Thoracic aorta (tissue), 2 donors: Measurements from ENCODE around the gene DAB2IP. TPM values are rescaled to one million over a fixed set of nuclear protein-coding genes. Genes with fewer than 3 reads are reported as not detected.
A peak's percentile ranks its signal among the peaks of the same experiment; 100 is the strongest.

Source experiments
- ATAC-seq: fragments of 150-250 bp; one replicate; pipeline ENCODE4 v1.8.0; 2017; ENCODE audit warnings: low read depth; ENCODE audit not compliant: insufficient number of reproducible peaks, low FRiP score
- DNase-seq: peaks from one replicate; pipeline ENCODE4 v3.0.0-alpha.2; 2020; ENCODE audit warnings: low spot score
- H3K27ac ChIP-seq, 2 donors: fragments of 200-600 bp; sonication (generic); 1 replicate in 1 of 2; 2 replicates in 1 of 2; pipeline ENCODE4 v1.5.1; 2016; ENCODE audit warnings: mild to moderate bottlenecking in 2 of 2, moderate library complexity in 2 of 2
- H3K27me3 ChIP-seq: fragments of 200-600 bp; sonication (generic); replicated peaks from 2 replicates; pipeline ENCODE4 v1.6.0; 2016; ENCODE audit warnings: mild to moderate bottlenecking; ENCODE audit not compliant: insufficient read depth
- H3K36me3 ChIP-seq: fragments of 200-600 bp; sonication (generic); one replicate; pipeline ENCODE4 v1.5.1; 2016
- H3K4me1 ChIP-seq, 2 donors: fragments of 200-600 bp; sonication (generic); 1 replicate in 1 of 2; 2 replicates in 1 of 2; pipeline versions ENCODE4 v1.5.1 to v1.6.0; 2016; ENCODE audit warnings: low read depth in 2 of 2, mild to moderate bottlenecking in 1 of 2; ENCODE audit not compliant: control insufficient read depth in 1 of 2
- H3K4me3 ChIP-seq: fragments of 200-600 bp; sonication (generic); 2 replicates; pipeline ENCODE4 v1.5.1; 2016; ENCODE audit warnings: mild to moderate bottlenecking
- H3K9me3 ChIP-seq: fragments of 200-600 bp; sonication (generic); 2 replicates; pipeline ENCODE4 v1.5.1; 2016
- total RNA-seq, 2 donors: library from RNA; depleted of rRNA; stranded (reverse); fragments of >200 nt; gene quantifications; one replicate each; pipeline versions ENCODE4 v1.1.0 to v1.2.3, GENCODE V29; 2016
- TF ChIP-seq, protein P1 (sequence below): fragments of 200-600 bp; sonication (generic); IDR thresholded peaks from one replicate; pipeline ENCODE4 v1.5.1; 2019; ENCODE audit warnings: antibody characterized with exemption

DAB2IP gene
- total RNA-seq, 2 donors from 2014 or later, result 87.4 to 104 TPM

DNA sequence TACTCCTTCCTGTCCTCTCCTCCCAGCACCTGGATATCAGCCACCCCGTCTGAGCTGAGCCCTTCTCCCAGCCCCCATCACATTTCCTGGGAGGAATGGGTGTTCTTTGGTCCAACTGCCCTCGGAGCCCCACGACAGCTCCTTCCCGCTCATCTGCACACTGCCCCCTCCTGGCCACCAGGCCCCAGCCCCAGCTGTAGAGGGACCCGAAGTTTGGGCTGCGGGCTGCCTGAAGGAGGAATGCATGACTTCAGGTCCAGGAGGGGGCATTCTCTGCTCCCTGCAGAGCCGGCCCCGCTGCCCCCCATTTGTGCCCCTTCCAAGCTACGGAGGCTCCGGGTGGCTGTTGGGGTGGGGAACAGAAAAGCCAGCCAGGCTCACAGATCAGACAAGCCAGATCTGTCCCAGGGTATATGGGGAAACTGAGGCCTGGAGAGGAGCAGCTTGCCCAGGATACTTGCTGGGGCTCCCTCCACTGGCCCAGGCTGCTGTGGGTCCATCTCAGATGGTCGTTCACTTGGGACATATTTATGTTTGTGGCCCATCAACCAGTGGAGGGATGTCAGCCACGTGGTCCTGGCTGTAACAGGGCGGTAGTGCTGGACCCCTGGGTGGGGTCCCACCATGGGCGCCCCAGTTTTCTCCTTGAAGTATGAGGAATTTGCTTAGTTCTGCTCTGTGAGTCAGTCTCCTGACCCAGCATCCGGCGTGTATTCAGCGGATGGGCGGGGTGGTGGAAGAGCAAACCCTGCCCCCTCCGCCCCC, 33.1 kb downstream of the DAB2IP start:
- no peak overlapping the region for H3K27ac ChIP-seq
- no peaks in the 10 kb centered on the region for H3K9me3 ChIP-seq
- H3K4me3 ChIP-seq, result no peak overlapping the region
- DNase-seq (no peak), ATAC-seq (no peak)
- H3K4me1 ChIP-seq, result no peaks in the 10 kb centered on the region
- no peaks in the 10 kb centered on the region for H3K36me3 ChIP-seq
- TF ChIP-seq, protein P1, sequence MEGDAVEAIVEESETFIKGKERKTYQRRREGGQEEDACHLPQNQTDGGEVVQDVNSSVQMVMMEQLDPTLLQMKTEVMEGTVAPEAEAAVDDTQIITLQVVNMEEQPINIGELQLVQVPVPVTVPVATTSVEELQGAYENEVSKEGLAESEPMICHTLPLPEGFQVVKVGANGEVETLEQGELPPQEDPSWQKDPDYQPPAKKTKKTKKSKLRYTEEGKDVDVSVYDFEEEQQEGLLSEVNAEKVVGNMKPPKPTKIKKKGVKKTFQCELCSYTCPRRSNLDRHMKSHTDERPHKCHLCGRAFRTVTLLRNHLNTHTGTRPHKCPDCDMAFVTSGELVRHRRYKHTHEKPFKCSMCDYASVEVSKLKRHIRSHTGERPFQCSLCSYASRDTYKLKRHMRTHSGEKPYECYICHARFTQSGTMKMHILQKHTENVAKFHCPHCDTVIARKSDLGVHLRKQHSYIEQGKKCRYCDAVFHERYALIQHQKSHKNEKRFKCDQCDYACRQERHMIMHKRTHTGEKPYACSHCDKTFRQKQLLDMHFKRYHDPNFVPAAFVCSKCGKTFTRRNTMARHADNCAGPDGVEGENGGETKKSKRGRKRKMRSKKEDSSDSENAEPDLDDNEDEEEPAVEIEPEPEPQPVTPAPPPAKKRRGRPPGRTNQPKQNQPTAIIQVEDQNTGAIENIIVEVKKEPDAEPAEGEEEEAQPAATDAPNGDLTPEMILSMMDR, result peak; percentile 60
- H3K27me3 ChIP-seq, result no peaks in the 10 kb centered on the region

DNA sequence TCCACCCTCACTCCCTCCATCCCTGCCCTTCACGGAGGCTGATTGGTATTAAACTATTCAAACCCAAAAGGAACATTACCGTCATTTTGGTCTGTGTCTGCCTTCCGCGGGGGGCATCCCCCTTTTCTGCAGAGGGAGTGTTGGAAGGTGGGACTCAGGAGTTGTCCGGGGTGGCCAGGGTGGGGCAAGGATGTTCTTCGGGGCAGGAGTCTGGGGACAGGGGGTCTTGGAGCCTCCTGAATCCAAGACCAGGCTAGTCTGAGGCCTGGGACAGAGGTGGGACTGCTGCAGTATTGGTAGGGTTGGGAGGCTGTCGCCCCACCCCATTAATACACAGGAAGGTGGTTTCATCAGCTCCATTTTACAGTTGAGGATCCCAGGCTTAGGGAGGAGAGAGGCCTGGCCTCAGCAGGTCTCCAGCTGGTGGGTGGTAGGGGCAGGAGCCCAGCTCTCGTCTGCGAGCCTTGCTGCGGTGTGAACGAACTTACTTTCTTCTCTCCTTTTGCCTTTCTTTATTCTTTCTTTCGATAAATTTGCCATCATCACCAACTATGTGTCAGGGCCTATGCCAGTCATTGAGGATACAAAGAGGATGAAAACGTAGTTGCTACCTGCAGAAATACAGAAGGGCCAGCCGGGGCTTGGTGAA, 33.8 kb downstream of the DAB2IP start:
- no peak for DNase-seq
- no peaks in the 10 kb centered on the region for H3K4me1 ChIP-seq
- H3K27me3 ChIP-seq, result no peaks in the 10 kb centered on the region
- no peaks in the 10 kb centered on the region for H3K9me3 ChIP-seq
- no peak overlapping the region for H3K4me3 ChIP-seq
- no peaks in the 10 kb centered on the region for H3K36me3 ChIP-seq
- no peak overlapping the region for H3K27ac ChIP-seq
- TF ChIP-seq, protein P1, result no peak
- no peak for ATAC-seq

DNA sequence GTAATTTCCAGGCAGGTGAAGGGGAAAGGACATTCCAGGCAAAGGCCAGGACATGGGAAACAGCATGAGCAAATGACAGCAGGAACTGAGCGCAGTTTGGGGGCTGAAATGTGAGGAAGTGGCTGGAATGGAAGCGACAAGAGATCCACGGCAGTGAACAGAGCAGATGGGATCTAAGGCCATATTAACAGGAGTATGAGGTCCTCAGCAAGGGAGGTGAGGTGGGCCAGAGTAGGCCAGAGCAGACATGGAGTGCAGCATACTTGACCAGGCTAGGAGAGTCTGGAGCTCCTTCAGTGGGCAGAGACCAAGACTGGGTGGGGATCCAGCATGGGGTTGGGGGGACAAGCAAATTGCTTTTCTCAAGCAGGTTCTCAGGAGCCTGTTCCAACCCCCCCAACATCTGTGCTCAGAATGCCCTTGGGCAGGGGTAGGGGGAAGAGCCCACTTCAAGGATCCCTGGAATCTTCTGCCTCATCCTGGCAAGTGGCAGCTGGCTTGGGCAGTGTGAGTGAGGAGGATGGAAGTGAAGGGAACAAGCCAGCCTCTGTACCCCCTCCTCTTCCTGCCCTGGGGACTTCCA, 34.5 kb downstream of the DAB2IP start:
- no peaks in the 10 kb centered on the region for H3K4me1 ChIP-seq
- no peaks in the 10 kb centered on the region for H3K27me3 ChIP-seq
- H3K4me3 ChIP-seq, result no peak overlapping the region
- no peaks in the 10 kb centered on the region for H3K36me3 ChIP-seq
- ATAC-seq, result no peak
- no peak overlapping the region for H3K27ac ChIP-seq
- DNase-seq, result no peak
- no peaks in the 10 kb centered on the region for H3K9me3 ChIP-seq
- TF ChIP-seq, protein P1, result no peak

DNA sequence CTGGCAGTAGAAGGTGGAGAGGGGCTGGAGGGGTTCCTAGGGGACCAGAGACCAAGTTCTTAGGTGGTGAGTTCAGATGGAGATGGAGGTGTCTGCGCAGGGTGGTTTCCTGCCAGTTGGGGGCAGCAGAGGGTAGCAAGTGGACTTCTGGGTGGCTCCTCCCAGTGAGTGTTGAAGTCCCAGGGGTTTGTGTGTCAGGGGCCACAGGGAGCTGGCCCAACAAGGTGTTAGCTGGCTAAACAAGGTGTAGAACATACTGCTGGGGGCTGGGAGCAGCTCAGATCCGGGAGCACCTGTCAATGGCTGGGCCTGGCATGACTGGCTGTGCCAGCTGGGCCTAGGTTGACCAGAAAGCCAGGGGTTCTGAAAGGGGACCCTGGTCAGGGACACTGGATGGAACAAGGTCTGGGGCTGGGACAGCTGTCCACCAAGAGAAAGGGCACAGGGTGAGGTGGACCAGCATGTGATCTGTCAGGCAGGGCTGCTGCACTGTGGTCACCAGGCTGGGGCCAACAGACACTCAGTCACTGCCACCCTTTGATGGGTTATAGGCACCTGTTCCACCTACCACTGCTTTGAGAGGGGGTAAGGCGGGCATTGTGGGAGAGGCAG, 35.6 kb downstream of the DAB2IP start:
- ATAC-seq, result no peak
- no peak overlapping the region for H3K27ac ChIP-seq
- DNase-seq, result peak; percentile 46

More for the DNA sequence above, 35.6 kb downstream of the DAB2IP start:
- Histone ChIP-seq H3K4me3 (no peak overlapping the region), H3K4me1 (peaks cover 0 to 8% of the 10 kb centered on the region in 2 donors), H3K36me3 (no peaks in the 10 kb centered on the region), H3K9me3 (no peaks in the 10 kb centered on the region), H3K27me3 (no peaks in the 10 kb centered on the region)
- TF ChIP-seq, protein P1, result peak; percentile 83
